Frontal cortex (tissue), 4 donors: ENCODE data around the gene PLCH1. TPM values are rescaled to one million over a fixed set of nuclear protein-coding genes. Genes with fewer than 3 reads are reported as not detected.
A peak's percentile ranks its signal among the peaks of the same experiment; 100 is the strongest.

Experiments used
- DNase-seq, 2 donors: peaks; one replicate each; pipeline ENCODE4 v3.0.0; 2012; ENCODE audit warnings: low spot score in 2 of 2
- FAIRE-seq: peaks from 2 replicates; lab custom pipeline; 2012; peaks lifted over from hg19 to GRCh38; lab: Jason Lieb, UNC
- total RNA-seq: library from RNA; depleted of rRNA; stranded (reverse); fragments of >200 nt; gene quantifications from one replicate; pipeline ENCODE4 v1.2.3, GENCODE V29; 2014
- donor health status: control.
- donor health status: control.
- donor health status: control.

PLCH1 gene
- total RNA-seq, 1 donor from 2014 or later = 19.2 TPM

DNA sequence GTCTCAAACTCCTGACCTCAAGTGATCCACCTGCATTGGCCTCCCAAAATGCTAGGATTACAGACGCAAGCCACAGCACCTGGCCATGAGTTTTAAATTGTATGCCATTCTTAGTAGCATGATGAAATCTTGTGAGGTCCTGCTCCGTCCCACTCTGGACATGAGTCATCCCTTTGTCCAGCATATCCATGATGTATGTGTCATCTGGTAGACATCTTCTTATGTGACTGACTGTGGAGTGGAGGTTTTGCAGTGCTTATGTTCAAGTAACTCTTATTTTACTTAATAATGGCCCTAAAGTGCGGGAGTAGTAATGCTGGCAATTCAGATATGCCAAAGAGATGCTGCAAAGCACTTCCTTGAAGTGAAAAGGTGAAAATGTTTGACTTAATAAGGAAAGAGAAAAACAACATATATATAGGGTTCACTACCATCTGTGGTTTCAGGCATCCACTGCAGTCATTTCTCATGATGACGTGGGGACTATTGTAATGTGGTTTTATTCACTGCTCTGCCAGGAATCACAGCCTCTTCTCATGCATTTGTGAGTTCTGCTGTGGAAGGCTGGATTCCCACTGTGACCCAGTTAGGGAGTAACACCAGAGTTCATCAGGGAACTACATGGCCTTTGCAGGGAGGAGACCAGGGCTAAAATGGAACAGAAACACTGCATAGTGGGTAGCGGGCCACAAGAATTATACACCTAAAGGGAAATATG is 246.8 kb downstream of the PLCH1 start:
- DNase-seq (no peak), FAIRE-seq (no peak)

DNA sequence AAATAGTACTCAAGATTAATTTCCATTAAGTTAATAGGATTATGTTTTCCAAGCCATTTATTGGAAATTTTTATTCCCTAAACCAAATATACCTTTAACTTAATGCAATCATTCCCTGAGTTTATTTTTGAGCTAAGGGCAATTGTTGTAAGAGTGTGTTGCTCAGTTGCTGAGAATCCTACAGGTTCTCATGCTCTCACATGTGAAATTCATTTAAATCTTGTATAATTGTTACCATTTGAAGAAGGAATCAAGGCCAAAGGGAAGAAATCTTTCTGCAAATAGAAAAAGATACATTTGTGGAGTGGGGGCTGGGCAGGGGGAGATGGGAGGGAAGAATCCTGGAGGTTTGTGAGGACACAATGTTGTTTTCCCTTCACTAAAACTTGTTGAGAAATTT is 248.7 kb downstream of the PLCH1 start:
- no peak for FAIRE-seq
- no peak for DNase-seq

DNA sequence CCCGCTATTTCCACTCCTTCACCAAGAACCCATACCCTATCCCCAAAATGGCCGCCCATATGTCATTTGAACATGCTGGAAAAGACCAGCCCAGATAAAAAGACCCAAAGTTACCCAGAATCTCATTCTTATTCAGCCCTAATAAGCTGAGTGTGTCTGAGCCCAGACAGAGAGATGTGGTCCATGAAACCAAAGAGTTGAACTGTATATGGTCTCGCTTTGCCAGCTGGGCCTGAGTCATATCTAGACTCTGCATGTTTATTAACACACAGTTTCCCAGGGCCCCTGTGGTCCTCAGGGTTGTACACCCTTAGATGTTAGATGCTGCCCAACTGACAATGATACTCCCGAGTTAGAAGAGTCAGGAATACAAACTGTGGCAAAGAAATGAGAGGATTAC is 249.5 kb downstream of the PLCH1 start:
- no peak for FAIRE-seq
- DNase-seq = no peak

DNA sequence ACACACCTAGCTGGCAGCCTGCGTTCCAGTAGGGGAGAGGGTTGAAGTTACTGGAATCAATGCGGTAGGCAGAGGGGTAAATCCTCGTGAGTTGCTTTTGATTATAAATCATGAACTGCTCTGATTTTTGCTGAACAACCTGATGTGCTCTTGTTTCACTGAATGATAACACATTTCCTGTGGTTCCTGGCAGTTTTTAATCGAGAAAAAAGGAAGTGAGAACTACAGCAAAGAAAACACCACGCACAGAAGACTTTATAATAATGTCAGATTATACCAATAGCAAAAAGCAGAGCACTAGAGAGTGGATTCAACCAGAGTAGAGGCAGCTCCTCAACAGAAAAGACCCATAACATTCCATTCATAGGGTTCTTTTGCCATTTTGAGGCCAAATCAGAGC is 250.5 kb downstream of the PLCH1 start:
- no peak for FAIRE-seq

DNA sequence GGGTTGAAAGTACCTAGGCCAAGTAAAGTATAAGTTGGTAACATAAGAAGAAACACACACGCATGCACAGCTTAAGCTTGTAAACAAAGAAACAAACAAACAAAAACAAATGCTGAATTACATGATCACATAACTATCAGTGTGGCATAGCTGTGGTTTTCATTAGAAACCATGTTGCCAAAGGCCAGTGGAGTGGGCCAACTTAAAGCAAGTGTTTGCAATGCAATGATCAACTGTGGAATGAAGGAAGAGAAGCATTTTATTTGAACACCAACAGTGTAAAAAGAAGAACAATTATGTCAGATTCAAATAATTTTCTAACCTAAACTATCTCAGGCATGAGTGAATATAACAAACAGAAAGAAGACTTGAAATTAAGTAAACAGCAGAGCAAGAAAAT is 252.0 kb downstream of the PLCH1 start:
- no peak for DNase-seq

More for the DNA sequence above, 250.5 kb downstream of the PLCH1 start:
- DNase-seq = no peak

DNA sequence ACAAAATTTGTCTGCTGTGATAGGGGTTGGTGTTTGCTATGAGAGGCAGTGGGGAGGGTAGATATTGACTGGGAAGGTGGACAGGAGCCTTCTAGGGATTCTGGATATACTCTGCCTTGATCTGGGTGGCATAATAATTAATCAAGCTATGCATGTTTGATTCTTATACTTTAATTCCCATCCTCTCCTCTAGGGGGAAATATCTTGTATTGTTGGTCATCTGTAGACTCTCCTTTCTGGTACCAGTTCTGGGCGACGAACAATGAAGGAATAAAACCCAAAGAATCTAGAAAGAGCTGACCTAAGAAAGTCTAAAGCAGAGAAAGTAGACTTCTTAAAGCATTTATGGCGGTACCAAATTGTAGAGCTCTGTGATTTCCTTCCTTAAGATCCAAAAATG is 253.2 kb downstream of the PLCH1 start:
- FAIRE-seq (no peak), DNase-seq (no peak)

More for the DNA sequence above, 252.0 kb downstream of the PLCH1 start:
- FAIRE-seq = no peak

DNA sequence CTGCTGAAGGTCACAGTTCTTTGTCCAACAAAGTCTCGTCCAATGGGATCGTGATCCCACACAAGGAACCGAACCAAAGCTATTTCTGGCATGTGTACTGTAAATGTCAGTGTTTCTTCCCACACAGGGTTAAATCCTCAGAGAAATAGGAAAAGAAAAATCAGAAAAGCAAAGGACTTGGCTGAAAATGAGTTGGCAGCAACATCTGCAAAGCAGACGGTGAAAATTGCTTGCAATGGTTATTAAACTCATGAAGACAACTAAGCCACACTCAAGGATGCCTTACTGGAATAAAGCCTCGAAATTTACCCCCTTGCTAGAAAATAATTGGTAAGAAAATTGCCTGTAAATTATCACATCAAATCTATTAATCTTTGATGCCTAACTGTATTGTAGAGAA is 256.2 kb downstream of the PLCH1 start:
- no peak for DNase-seq
- FAIRE-seq = no peak

DNA sequence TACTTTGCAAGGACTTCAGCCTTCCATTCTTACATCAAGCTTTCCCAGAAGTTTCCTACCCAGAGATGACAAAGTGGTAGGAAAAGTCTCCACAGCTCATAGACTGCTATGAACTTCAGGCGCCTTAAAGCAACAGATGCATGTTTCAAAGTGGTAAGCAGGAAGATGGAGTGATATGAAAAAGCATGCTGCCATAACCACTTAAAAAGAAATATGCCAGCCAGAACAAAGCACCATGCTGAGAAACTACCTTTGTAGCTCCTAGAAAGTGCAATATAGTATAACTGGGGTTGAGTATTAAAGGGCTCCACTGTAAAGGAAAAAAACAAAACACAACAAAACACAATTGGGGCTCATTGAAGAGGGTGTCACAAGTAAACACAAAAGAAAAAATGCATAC is 259.0 kb downstream of the PLCH1 start:
- DNase-seq (no peak), FAIRE-seq (no peak)

DNA sequence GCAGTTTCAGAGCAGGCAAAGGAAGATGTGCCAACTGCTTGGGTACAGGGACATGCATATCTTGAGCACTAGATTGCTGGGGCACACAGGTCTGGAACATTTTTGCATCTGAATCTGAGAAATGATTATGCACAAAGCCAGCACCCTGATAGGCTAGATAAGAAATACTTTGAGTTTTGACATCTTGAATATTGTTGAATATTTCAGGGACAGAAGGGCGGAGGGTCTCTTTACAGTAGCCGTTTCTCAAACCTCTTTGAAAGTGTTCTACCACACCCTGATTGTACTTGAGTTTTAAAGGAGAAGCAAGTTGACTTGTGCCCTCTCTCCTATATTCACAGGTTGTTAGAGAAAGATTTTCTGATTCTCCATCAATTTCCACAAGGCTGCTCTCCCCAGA is 263.3 kb downstream of the PLCH1 start:
- FAIRE-seq = no peak
- no peak for DNase-seq

DNA sequence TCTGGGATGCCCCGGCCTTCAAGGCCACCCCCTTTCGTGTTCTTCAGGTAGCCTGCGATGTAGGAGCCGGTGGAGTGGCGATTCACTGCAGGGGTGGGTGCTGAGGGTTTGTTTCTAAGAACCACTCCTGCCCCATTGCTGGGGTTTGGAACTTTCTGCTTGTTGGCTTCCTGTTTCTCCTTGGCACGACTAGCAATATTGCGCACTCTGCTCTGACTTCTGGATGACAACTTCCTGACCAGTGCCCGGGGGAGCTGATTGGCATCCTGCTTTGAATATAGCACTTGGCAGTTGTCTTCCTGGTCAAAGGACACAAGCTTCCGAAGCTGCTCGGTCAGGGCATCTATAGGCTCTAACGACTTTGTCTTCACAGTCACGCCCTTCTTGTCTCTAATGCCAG is 263.8 kb downstream of the PLCH1 start:
- DNase-seq = no peak
- FAIRE-seq = no peak

DNA sequence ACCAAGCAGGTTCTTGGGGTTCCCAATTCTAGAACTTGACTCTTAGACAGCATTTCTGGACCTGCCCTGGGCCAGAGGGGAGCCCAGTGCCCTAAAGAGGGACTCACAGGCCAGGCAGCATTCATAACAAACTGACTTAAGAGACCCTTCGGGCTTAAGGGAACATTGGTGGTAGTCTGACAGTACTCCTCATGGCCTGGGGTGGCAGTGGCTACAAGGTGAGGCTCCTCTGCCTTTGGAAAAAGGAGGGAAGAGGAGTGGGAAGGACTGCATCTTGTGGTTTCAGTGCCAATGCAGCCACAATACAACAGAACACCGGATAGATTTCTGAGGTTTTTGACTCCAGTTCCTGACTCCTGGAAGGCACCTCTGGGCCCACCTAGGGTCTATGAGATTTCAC is 279.2 kb downstream of the PLCH1 start:
- FAIRE-seq (no peak), DNase-seq (no peak)

DNA sequence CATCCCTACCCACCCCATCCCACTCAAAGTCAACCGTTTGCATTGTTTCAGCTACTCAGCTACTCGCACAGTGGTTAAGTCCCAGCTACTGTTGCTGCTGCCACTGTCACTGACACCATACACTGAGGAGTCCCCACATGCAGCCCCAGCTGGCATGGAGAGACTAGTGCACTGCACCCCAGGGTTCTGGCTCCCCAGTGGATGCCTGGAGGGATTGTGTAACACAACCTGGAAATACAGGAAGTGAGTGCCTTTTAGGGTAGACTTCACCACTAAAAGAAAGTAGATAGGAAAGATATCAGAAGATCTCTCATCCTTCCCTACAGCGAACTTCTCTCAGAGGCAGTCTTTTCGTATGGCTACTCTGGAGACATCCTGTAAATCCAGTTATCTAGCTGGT is 282.2 kb downstream of the PLCH1 start:
- DNase-seq (no peak), FAIRE-seq (no peak)

DNA sequence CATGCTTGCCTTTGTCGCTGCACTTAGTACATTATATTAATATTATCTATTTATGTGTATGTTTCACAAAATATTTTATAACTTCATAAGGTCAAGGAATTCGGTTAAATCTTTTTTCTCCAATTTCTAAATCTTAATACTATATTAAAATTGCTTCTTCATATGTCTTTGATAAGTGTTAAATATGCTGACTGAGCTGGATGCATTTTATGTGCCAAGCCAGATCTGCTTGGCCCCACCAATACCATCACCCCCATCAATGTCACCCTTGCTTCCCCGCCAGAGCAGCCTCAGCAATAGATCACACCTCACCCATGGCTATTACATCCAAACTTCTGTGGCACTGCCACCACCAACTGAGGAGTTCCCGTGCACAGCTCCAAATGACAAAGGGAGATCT is 287.3 kb downstream of the PLCH1 start:
- no peak for FAIRE-seq
- DNase-seq = no peak

DNA sequence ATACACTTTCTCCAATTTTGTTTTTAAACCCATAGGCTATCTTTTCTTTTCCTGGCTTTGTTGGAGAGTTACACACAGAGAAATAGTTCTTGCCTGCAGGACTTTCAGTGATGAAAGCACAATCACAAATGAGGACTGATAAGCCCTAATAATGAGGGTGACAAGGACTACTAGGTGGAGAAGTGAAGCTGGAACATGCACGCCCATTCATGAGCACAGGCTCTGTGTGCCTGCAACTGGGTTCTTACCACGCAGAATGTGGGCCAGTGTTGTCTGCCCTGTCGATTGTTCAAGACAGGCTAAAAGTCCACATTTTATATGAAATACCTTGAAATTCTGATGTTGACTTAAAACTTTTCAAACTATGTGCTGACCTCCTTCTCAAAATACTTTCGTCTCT is 289.1 kb downstream of the PLCH1 start:
- no peak for DNase-seq
- no peak for FAIRE-seq

DNA sequence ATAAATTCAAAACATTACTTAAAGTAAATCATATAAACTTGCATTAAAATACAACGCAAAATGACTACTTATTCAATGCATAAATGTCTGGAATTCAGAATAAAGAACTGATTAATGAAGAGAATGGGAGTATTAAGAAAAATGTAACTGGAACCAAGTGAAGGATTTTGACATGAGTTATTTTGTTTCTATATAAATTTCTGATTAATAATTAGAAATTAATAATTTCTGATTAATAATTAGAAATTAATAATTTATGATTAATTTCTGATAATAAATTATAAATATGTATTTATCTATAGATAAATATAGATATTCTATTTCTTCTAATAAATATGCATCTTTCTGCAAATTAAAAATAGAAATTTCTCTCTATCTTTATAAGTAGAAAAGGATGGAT is 291.4 kb downstream of the PLCH1 start:
- FAIRE-seq = peak; percentile 94
- no peak for DNase-seq

DNA sequence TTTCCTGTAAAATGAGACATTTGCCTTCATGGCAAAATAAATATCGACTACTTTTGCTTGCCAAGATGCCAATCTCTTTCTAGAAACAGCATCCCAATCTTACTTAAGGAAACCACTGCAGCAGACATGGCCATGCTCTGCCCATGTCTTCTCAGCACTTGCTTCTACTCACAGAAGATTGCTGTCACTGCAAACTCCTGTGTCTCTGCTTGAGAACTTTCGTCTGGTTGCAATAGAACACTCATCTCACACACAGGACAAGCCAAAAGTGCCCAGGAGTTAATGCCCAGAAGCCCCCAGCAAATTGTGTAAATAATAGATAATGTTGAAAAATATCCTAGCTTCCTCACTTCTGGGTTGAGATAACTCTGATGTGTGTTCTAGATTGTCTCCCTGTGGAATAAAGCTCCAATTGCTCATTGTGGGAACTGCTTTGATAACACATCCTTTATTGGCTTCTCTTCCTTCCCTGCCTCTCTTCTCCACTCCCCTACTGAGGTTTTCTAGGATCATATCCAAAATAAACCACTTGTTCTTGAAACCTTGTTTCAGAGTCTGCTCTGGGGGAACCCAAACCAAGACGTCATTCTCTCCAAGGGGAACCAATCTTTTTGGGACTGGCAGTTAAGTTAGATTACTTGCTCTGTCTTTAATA is 295.1 kb downstream of the PLCH1 start:
- FAIRE-seq = no peak

DNA sequence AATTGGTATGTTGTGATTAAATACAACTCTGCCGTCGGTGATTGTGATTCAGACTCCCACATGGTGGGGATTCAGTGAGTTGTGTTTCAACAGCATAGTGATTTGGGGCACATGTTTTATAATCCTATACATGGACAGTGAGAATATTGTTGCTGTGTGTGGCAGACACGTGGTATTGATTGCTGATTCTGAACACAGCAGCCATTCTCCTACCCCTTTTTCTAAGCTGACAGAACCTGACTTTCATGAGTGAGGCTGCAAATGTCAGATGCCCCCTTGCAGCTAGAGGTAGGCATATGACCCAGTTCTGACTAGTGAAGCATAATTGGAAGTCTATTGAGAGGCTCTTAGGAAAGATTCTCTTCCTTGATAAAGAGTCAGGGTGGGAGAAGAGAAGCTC is 296.3 kb downstream of the PLCH1 start:
- FAIRE-seq = no peak

More for the DNA sequence above, 295.1 kb downstream of the PLCH1 start:
- no peak for DNase-seq

DNA sequence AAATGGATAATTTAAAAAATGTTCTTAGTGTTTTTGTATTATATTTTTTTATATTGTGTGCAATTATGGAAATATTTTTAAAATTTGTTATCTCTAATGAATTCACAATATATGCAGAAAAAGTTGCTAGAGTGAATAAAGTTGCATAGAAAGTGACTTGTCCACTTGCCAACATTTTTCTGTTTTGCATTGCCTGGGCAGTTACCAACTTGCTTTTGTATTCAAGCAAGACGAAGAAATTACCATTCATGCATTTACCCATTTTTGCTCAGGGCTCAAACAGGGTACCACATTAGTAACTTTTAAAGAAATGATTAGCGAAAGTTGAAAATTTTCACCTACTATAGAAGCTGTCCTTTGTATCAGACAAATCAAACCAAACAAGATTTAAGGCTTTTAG is 298.5 kb downstream of the PLCH1 start:
- no peak for FAIRE-seq
- DNase-seq = no peak

More for the DNA sequence above, 296.3 kb downstream of the PLCH1 start:
- no peak for DNase-seq

DNA sequence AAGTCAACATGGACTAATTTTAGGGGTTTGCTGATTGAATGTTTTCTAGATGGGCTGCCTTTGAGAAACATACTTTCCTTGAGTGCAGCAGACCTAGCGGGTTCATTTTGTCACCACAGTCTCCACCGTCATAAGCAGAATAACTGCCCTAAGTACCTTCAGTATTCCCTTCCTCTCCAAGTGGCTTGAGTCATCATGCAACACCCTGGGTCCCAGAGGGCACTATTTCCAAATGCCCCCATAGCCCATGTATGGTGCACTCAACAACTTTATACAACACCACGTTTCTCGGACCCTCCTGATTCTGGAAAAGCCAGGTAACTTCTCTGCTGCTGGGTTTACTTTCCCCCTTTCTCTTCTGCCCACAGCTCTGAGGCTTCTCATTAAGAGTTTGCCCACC is 300.1 kb downstream of the PLCH1 start:
- no peak for DNase-seq
- FAIRE-seq = no peak

DNA sequence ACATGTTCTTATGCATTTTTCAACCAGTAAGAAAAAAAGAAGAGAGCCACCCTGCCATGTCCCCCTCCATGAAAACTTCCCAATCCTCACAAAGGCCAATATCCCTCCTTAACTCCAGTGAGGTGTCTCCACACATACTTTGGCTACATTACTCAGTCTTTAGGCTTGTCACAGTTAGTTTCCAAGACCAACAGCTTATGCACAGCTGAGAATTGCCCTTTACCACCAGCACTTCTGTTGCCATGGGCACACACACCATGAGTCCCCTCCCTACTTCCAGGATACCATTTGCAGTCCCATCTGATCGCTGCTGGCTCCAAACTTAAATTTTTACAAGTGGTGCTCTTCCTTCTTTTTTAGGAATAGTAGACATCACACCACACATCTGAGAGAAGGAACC is 301.1 kb downstream of the PLCH1 start:
- FAIRE-seq (no peak), DNase-seq (no peak)

DNA sequence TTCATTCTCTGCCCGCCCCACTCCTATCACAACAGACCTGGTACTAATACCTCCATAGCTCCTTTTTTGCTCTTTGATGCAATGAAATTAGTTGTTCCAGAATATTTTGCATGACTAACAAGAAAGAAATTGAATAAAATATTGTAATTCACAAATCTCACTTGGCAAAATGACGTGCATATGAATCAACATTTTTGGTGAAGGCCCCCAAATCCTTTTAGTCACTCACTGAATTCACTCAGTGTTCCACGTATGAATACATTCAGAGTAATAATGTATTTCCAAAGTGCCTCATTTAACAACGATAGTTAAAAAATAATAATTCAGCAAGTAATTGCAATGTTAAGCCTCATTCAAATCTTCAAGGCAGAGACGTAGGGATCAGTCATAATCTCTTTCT is 302.8 kb downstream of the PLCH1 start:
- DNase-seq (no peak), FAIRE-seq (no peak)

DNA sequence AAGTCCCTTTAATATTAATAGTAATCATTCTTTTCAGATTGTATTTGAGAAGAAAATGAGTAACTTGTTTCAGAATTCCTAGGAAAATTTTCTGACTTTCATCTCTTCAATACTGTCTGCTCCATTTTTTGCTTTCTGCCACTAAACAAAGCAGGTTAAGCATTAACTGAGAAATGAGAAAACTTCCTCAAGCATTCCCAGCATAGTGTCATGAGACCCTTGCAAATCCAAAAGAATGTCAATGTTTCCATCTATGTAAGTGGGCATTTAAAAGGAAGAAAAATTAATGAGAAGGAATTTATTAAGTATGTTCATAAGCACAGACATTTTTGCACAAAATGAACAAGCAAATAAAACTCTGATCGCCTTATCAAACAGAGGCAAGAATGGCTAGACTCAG is 303.4 kb downstream of the PLCH1 start:
- DNase-seq (no peak), FAIRE-seq (no peak)
